Activated CD4-positive, alpha-beta T cell treated with anti-CD3 and anti-CD28 coated beads for 24 hours (primary cell): ENCODE measurements around the gene SH3RF1.

Experiments
- DNase-seq, 2 donors: peaks; one replicate each; pipeline ENCODE4 v3.0.0-alpha.2; 2020; ENCODE audit warnings: low read depth in 2 of 2

Gene SH3RF1

DNA sequence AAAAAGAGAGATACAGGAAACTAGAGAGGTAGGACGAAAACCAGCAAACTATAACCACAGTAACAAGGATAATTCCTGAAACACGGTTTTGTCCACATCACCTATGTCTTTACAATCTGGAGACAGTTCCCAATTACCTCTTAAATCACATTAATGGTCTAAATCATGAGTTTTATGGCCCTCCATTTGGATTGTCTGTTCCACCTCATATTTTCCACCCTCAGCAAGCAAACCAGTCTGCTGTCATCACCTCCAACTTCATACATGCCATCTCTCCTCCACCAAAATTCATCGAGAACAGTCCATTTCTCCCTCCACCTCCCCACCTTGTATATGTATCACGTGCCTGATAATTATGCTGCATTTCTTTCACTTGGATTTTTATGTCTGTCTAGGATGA, 107.3 kb downstream of the SH3RF1 start:
- no peak for DNase-seq

- no peak for DNase-seq
Measured at GRCh38 chr4:169160825-169161224, 109.9 kb downstream of the SH3RF1 start.

- no peak for DNase-seq
Measured at GRCh38 chr4:169159624-169160171, 111.1 kb downstream of the SH3RF1 start.

GRCh38 chr4:169158861-169159260, 111.9 kb downstream of the SH3RF1 start:
- DNase-seq, result no peak

- no peak for DNase-seq
Measured at GRCh38 chr4:169158046-169158445, 112.7 kb downstream of the SH3RF1 start.

DNA sequence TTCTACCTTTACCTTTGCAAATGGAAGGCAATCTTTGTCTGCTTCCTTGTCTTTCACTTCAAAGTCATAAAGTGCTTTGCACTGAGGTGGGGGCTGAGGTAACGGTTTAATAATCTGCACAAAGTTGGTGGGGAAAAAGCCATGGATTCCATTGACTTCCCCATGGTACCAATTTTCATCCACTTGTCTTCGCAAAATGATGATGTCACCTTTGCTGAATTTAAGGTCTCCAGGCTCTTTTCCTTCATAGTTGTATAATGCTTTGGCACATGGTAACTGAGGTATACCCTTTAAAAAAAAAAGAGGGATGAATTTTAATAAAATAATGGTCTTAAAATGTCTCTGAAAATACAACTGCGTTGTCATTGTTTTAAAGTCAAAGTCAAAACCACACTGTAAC, 114.4 kb downstream of the SH3RF1 start:
- no peak for DNase-seq

GRCh38 chr4:169154121-169154520, 116.6 kb downstream of the SH3RF1 start:
- no peak for DNase-seq

- no peak for DNase-seq
Measured at GRCh38 chr4:169153481-169154087, 117.2 kb downstream of the SH3RF1 start.

DNA sequence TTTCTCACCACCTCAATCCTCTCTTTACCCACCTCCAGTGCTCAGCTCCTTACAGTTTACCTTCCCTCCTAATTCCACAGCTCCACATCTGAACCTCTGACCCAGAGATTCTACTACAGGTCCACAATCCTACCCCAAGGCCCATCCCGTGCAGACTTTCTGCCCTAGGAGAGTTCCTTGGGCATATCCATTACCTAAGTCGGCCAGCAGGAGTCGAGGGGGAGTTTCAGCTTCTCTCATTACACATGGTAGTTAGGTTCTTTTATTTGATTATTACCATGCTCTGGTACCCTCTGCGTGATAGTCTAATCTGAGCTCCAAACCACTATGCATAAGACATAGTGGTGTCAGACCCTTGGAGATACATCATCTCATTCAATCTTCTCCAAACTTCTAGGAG, 117.9 kb downstream of the SH3RF1 start:
- DNase-seq, result no peak

DNA sequence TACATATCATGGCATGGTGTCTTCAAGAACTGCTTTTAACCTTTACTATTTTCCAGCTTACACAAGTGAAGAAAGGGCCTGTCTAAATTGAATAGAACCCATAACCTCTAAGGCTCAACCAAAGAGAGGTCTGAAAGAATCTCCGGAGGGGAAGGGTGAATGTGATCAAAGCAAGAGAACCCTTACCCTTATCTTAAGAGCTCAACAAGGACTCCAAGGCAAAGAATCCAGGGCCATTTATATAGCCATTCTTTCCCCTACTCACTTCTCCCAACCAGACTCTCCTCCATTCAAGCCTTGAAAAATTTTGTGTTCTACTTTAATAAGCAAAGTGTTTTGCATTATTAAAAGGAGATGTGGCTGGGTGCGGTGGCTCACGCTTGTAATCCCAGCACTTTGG, 118.7 kb downstream of the SH3RF1 start:
- DNase-seq, result no peak

DNA sequence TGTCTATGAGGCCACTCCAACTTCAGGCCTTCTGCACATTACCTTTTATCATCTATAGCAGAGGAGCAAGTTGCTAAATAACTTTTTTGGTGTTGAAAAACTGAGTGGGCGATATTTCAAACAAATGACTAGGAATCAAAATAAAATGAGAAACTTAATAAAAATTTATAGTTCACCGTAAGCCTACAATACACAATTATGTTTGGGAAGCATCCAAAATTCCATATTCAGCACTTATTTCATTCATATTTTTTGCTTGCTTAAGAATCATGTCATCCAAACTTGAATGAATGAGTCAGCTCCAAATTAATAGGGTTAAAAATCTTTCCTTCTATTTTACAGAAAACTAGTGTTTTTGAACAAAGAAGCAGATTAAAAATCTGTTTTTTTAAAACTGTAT, 119.1 kb downstream of the SH3RF1 start:
- DNase-seq, result no peak

DNA sequence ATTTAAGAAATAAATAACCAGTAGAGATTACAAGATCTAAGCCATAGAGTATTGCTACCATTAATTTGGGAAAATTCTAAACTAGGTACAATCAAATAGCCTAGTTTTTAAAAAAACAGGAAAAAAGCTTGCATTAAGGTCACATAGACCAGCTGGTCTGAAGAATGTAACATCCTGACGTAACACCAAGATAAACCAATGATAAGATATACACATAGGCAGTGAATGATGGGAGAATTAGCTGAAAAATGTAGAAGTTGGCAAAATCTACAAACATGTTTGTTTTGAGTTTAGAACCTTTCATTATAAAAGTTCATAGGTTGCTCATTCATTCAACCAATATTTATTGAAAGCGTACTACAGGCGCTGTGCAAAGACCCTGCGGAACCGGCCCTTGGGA, 120.0 kb downstream of the SH3RF1 start:
- no peak for DNase-seq

GRCh38 chr4:169148885-169149284, 121.9 kb downstream of the SH3RF1 start:
- no peak for DNase-seq

DNA sequence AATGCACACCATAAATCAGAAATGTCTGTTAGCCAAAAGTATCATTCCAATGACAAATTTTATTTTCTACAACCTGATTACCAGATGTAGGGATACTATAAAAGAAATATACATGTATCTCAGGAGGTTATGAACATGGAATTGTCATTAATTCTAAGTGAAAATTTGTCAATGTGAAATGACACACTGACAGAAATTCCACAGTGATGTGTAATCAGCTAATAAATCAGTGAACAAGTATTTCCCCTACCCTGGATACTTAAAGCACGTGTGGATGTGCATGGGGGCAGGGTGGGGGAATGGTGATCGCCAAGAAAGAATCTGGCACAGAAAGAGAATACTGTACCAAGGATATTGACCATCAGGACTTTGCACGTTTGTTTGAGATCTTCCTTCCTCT, 123.6 kb downstream of the SH3RF1 start:
- DNase-seq, result no peak

DNA sequence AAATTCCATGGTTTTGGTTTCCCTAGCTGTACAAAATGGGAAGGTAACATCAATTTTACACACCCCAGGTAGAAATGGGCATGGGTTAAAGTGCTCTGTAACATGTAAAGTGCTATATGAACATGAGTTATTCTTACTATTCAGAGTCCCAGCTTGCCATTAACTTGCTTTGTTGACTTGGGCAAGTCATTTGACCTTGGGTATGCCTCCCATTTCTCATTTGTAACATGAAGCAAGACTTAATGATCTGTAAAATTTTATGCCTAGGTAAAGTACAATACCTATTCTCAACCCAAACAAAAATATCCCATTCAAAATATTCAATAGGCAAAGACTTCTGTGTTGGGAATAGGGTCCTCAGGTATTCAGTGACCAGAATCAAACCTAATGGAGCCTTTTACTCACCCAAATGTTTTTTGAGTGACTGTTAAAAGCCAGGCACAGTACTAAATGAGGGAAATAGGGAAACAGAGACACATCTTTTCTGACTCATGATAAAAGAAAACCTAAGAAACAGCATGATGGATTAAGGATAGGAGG, 126.6 kb downstream of the SH3RF1 start:
- no peak for DNase-seq

DNA sequence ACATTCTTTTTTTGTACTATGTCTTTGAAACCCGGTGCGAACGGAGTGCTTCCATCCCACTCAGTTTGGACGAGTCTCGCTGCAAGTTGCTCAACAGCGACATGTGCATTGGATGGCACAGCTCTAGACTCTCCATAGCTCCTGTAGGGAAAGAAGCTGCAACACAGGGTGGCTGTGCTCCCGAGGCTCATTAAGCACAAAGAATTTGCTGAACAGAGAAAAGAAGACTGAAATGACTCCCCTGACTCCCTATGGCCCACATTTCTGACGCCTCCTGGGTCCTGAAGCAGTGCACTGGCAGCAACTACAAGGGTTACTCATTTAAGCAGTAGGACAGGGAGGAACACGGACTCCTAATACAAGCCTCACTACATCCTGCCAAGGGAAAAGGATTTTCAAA, 127.4 kb downstream of the SH3RF1 start:
- no peak for DNase-seq

- no peak for DNase-seq
Measured at GRCh38 chr4:169142906-169143305, 127.8 kb downstream of the SH3RF1 start.

- no peak for DNase-seq
Measured at GRCh38 chr4:169142391-169142790, 128.4 kb downstream of the SH3RF1 start.

DNA sequence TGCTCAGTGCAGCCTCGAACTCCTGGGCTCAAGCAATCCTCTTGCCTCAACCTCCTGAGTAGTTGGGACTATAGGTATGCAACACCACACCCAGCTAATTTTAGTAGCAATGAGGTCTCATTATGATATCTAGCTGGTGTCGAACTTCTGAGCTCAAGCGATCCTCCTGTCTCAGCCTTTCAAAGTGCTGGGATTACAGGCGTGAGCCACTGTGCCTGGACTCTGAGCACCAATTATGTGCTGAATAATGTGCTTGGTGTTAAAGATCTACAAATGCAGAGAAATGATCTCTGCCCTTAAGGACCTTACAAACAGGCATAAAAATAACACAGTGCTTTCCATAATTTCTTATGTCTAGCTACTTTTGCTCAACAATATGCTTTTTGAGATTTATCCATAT, 131.7 kb downstream of the SH3RF1 start:
- DNase-seq, result no peak

DNA sequence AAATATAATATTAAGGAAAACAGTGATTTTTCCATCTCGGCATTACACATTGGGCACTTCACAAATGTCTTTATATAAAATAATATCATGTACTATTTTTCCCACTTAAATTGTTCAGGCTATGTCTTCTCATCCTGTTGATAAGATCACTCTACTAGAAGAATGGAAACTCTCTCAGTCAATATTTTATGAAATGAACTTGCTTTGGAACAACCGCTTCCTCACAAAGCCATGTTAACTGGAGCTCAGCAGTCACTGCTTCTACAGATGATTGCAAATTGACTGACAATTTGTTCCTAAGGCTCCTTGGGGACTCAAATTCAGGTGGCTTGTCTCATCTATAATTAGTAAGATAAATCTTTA, 133.2 kb downstream of the SH3RF1 start:
- no peak for DNase-seq

- no peak for DNase-seq
Measured at GRCh38 chr4:169136796-169137557, 133.8 kb downstream of the SH3RF1 start.

DNA sequence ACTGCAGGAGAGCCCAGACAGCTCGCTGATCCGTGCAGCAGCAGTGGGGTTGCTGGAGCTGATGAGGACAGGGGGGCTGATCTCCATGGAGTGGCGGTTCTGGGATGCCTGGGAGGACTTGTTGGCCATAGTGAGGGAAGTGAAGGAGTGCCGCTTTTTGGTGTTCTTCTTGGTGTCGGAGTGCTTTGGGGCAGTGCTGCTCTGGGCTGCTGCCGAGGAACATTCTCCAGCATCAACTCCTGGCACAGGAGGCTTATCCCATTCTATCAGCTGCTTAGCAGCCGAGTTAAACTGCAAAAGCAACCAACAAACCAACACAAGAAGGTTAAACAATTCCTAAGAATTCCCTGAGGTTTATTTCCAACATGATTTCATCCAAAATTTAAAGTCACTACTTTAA, 134.4 kb downstream of the SH3RF1 start:
- DNase-seq, result no peak

- DNase-seq, result no peak
Measured at GRCh38 chr4:169135776-169136175, 135.0 kb downstream of the SH3RF1 start.
